NOMO-1 (cell line): ENCODE measurements around the gene MATR3.
"Not testable (repeated sequence)": the region's sequence is repeated elsewhere in the genome, so short reads cannot be mapped to it uniquely, and the experiment has no call there.

ENCODE experiments used
- DNase-seq, 2 experiments: peaks; one replicate each; lab custom pipeline; 2025; ENCODE audit not compliant: unreplicated experiment in 2 of 2; lab: John Stamatoyannopoulos, UW

The MATR3 gene, protein sequence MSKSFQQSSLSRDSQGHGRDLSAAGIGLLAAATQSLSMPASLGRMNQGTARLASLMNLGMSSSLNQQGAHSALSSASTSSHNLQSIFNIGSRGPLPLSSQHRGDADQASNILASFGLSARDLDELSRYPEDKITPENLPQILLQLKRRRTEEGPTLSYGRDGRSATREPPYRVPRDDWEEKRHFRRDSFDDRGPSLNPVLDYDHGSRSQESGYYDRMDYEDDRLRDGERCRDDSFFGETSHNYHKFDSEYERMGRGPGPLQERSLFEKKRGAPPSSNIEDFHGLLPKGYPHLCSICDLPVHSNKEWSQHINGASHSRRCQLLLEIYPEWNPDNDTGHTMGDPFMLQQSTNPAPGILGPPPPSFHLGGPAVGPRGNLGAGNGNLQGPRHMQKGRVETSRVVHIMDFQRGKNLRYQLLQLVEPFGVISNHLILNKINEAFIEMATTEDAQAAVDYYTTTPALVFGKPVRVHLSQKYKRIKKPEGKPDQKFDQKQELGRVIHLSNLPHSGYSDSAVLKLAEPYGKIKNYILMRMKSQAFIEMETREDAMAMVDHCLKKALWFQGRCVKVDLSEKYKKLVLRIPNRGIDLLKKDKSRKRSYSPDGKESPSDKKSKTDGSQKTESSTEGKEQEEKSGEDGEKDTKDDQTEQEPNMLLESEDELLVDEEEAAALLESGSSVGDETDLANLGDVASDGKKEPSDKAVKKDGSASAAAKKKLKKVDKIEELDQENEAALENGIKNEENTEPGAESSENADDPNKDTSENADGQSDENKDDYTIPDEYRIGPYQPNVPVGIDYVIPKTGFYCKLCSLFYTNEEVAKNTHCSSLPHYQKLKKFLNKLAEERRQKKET

DNA sequence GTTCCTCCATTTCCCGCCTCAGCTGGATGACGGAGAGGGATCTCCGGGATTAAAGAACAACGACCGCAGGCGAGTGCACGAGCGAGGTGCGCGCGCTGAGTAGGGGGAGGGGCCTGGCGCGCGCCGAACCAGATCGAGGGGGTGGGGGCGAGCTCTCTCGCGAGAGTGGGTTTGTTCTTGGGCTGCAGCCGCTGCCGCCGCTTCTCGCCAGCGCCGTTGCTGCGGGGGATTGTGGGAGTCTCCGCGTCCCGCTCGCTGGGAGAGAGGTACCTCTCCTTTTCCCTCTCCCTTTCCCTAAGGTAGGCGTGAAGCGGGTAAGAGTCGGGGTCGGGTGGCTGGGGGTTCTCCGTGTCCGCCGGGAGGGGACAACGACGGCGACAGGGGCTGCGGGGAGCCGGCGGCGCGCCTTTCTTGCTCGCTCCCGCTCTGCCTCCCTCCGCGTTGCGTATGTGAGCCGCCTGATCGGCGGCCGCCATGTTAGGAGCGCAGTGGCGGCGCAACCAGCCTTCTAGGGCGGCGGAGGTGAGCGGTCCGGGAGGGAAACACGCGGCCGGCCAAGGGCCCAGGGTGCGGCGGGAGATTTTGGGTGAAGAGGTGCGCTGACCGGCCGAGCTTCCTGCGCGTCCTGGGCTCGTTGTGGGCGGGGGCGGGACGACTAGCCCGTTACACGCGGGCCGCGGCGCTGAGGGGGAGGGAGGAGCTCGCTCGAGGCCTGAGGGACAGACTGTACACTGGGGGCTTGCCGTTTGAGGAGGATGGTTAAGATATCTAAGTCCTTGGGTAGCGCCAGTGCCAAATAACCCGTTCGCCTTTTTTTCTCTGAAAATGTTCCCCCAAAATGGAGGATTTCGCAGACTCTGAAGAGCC, at the start of gene MATR3:
Gene MATR3, plus strand, starts transcription at position 234 of the 867 bp plus-strand sequence. CDS start 13,676 bp downstream, outside the sequence.
- peak; percentile 83 to 97 for DNase-seq

DNA sequence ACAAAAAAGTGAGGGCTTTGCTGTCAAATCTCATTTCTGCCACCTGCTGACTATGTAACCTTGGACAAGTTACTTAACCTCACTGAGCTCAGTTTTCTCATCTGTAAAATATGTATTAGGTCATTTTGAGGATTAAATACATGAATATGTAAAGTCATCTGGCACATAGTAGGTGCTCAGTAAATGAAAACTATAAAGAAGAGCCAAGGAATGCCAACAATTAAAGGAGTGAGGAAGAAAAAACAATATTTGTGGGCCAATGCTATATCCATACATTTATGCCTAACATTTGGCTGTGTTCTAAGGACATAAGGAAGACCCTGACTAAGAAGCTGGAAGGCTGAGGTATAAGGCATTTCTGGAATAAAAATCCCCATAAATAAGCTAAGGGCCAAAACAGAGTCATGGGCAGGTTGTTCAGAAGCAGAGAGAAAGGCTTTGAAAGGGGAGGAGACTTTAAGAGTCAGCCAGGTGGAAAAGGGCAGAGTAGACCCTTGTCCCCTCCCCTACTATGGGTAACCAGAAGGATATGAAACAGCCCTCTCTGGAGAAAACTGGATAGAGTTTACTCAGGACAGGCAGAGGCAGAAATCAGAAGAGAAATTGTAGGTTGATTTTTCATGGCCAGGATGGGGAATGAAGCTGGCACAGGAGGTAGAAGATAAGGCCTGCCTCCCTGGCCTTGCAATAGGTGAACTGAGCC, 47.8 kb upstream of the MATR3 start:
- DNase-seq, result no peak

DNA sequence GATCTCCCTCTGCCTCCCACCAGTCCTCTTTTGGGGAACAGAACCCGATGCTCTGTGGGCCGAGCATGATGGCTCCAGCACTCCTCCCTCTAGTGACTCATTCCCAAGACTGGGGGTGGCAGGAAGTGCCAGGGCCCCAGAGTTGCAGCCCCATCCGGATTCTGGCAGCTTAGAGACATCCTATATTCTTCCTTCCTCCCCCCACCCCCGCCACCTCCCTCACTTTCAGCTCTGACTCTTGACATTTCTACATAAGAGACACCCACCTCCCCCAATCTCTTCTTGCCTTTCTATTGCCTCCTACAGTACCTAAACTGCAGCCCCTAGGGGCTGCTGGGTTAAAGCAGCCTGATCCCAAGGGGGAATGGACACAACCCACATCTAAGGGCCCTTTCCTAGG, 47.1 kb upstream of the MATR3 start:
- DNase-seq, result peak; percentile 76 to 90

DNA sequence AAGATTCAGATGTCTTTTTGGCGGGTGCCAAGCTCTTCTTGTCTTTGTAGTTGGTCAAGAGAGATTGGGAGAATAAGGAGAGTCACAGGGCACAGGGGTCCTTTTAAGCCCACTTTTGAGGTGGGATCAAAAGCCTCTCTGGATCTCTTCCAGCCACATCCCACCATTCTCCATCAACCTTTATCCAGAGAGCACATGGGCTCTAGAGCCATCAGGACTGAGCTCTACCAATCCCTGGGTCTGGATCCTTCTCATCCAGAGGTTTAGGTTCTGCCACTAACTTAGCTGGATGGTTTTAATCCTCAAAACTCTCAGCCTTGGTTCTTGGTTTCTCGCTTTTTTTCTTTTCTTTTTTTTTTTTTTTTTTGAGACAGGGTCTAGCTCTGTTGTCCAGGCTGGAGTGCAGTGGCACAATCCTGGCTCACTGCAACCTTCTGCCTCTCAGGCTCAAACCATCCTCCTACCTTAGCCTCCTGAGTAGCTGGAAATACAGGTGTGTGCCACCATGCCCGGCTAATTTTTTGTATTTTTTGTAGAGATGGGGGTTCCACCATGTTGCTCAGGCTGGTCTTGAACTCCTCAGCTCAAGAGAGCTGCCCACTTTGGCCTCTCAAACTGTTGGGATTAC, 44.6 kb upstream of the MATR3 start:
- DNase-seq, result no peak

DNA sequence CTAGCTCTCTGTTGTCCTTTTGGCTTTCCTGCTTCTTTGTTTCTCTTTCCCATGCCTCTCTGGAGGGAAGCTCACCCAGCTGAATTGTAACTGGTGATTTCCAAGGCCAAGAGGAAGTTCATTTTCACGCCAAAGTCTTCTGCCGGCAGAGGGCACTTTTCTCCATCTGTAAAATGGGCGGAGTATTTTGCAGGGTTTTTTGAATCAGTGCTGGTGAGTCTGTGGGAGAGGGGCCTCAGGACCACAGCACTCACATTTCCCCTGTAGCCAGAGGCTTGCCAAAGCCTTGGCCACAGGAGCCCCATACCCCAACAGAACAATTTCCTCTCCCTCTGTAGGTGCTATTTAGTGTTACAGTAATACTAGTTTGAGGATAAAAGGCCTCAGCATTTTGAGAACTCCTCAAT, 42.3 kb upstream of the MATR3 start:
- no peak for DNase-seq

DNA sequence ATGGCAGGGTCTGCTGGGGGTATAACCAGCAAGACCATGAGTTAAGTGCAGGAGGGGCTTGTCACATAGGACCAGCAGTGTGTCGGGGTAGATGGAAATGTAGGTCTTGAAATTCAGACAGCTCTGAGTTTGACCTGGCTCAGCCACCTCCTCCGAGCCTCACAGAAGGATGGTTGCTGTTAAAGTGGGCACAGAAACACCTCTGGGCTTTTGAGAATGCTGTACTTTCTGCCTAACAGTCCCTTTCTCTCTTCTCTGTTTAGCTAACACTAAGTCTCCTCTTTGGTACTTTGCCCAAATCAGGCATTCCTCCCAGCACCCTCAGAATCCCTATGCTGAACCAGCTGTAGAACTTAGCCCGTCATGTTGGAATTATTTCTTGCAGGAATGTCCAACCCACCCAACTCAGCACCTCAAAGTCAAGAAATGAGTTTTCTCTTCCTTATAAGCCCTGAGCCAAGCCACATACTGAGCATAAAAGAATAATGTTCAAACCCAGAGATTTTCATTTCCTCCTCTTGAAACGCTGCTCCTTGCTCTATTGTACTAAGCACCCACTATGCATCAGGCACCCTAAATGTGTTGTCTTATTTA, 41.7 kb upstream of the MATR3 start:
- no peak for DNase-seq

DNA sequence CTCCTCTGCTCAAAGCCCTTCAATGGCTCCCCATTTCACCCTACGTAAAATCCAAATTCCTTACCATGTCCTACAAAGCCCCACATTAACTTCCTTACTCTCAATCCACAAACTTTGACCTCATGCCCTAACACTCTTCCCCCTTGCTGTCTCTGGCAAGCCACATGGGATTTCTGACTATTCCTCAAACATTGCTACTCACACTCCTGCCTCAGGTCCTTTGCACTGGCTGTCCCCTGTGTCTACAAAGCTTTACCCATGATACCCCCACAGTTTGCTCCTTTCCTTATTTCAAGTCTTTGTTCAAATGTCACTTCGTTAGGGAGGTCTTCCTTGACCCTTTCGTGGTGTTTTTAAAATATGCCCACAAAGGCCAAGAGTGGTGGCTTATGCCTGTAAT, 40.4 kb upstream of the MATR3 start:
- DNase-seq, result no peak

DNA sequence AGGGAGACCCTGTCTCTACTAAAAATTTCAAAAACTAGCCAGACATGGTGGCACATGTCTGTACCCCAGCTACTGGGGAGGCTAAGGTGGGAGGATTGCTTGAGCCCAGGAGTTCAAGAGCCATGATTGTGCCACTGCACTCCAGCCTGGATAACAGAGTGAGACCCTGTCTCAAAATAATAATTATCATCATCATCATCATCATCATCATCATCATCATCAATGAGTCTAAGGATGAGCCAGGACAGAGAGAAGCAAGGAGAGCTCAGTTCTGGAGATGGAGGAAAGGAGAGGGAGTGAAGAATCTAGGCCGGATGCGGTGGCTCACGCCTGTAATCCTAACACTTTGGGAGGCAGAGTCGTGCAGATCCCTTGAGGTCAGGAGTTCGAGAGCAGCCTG, 36.7 kb upstream of the MATR3 start:
- no peak for DNase-seq

DNA sequence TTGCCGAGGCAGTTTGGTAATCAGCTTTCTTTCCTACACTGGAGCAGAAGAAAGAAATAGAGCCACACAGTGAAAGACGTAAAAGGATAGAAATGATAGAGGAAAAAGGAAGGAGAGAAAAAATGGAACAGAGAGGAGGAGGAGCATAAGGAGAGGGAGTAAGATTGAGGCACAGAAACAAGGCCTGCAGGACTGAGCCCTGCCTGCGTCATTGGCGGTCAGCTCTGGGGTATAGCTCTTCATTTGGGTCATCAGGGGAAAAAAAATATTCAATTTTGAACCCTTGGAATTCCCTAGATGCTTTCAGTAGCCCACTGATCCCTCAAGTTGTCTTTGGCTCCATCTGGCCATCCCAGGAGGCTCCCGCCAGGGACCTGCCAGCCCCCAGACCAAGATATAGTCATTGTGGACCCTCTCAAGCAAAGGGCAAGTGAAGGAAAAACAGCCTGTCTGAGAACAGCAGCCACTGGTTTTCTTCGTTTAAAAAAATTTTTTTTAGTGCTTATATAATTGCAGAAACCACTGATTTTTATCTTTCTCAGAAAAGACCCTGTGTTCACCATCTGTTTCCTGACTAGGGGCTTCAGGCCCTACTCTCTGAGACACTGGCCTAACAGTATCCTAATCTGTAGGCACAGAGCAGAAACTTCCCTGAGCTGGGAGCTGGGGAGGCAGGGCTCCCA, 31.3 kb upstream of the MATR3 start:
- DNase-seq, result no peak

DNA sequence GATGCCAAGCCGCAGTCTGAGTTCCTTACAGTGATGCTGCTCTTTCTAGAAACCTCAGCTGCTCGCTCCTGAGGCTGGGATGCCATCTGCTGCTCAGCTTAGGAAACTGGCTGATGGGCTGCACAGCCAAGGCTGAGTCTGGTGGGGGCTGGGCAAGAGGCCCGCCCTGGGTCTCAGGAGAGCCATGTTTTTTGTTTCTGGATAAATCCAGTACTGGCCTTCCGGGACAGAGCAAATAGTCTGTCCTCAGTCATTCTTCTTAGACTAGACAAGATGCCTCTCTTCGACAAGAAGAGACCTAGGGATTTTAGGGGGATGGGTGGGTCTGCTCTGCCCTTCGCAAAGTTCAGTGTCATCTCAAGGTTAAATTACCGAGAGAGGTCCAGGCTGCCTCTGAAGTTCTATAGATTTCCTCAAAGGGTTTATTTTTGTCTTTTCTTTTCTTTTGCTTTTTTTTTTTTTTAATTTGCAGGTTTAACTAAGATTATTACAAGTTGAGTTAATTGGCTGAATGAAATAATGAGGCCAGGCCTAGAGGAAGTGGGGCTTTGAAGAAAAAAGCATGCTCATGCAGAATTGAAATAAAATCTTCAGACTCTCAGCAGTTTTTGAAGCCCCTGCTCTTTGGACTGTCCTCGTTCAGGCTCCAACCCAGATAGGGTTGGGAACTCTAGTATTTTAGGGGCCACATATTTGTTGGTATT, 30.6 kb upstream of the MATR3 start:
- DNase-seq, result peak; percentile 63 to 82

DNA sequence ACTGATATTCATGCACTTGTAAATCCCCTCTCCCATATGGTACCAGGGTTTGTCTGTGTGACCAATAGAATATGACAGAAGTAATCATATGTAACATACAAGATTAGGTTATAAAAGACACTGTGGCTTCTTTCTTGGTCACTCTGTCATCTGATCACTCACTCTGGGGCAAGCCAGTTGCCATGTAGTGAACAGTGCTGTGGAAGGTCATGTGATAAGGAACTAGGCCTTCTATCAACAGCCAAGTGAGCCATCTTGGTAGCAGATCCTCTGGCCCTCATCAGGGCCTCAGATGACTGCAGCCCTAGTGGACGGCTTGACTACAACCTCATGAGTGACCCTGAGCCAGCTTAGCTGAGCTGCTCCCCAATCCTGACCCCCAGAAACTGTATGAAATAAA, 30.0 kb upstream of the MATR3 start:
- DNase-seq, result no peak

DNA sequence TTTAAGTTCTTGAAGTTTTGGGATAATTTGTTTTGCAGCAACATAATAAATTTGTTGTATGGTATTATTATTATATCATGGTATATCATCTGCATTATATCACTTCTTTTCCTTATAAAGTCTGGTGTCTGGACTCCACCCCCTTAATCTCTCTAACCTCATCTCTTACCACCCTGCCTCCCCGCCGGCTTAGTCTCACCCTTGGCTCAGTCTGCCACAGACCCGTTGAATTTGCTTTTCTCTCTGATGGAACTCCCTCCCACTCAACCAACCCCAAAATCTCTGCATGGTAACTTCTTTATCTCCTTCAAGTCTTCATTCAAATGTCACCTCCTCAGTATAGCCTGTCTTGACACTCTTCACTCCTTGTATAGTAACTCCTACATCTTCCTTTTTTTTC, 29.6 kb upstream of the MATR3 start:
- no peak for DNase-seq

DNA sequence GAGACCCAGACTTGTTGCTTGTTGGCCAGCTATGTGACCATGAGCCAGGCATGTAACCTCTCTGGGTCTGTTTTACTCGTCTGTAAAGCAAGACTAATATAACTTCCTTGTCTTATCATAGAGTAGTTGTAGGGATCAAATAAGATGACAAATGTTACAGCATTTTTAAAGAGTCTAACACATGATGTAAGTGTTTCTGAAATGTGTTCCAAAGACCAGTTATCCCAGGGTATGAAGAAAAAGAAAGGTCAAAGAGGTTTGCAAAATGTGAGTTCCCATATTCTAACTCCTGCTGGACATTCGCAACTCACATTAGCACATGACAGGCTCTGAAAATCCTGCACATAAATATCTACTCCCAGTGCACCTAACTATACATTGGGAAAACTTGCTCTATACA, 28.5 kb upstream of the MATR3 start:
- no peak for DNase-seq

DNA sequence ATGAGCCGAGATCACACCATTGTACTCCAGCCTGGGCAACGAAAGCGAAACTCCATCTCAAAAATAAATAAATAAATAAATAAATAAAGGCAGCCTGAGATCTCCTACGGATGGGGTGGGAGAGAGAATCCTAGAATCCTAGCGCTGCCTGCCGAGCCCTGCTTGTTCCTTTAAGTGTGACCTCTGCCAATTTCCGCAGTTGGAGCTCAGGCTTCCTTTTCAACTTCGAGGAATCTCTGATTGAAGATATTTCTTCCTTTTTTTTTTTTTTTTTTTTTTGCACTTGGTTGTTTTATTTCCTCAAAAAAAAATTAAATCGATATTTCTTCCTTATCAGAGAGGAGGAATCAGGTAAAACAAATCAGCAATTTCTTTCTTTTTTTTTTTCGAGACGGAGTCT, 27.3 kb upstream of the MATR3 start:
- DNase-seq, result no peak

DNA sequence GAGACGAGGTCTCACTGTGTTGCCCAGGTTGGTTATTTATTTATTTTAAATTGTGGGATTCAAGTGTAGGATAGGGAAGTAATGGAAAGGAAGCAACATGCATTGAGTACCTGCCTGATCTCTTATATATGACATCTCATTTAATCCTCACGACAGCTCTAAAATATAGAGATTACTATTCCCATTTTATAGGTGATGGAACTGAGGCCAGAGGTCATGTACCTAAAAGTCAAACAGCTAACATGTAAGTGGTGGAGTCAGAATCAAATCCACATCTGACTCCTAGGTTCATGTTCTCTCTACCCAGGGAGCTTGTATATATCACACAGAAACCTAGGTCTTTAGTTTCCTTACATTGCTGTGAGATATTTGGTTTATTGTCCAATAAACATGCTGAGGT, 26.1 kb upstream of the MATR3 start:
- DNase-seq, result no peak

DNA sequence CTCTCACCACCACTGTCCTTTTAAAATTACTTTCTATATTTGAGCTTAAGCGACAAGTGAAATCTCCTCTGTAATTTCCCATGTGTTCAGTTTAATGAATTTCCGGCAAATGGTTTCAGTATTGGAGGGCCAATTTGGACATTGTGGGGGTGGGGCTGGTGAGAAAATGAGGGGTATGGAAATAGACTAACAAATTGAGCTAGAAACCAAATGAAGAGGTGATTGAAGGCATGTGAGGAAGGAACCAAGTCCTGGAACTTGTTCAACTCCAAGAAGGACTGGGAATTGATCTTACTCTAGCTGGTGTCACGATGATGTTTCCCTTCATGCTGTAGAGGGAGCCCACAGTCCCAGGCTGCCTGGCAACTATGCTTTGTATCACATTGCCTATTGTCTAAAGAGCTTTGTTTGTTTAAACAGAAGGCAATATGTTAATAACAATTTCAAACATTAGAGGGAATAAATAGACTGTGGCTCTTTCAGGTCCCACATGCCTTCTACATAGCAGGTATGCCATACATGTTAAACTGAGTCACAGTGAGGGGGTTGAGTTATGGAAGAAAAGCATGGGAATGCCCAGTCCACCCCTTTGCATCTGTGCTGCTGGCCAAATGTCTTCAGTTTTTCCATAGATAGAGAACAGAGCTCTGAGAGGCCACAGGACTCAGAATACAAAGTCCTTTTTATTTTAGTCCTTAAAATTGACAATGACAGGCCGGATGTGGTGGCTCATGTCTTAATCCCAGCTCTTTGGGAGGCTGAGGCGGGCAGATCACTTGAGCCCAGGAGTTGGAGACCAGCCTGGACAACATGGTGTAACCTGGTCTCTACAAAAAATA, 25.0 kb upstream of the MATR3 start:
- peak; percentile 24 to 37 for DNase-seq

DNA sequence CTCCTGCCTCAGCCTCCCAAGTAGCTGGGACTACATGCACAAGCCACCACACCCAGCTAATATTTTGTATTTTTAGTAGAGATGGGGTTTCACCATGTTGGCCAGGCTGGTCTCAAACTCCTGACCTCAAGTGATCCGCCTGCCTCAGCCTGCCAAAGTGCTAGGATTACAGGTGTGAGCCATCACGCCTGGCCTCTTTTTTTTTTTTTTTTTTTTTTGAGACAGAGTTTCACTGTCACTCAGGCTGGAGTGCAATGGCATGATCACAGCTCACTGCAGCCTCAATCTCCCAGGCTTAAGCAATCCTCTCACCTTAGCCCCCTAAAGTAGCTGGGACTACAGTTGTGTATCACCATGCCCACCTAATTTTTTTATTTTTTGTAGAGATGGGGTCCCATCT, 22.8 kb upstream of the MATR3 start:
- not testable (repeated sequence) for DNase-seq
